ENCODE results near the gene RYR1. TPM values are rescaled to one million over a fixed set of nuclear protein-coding genes. Genes with fewer than 3 reads are reported as not detected.

RYR1 gene
- polyA plus RNA-seq (2011; rRNA removed) (not detected in 2 replicates), polyA minus RNA-seq (2011; rRNA and poly(A)+ RNA removed) (not detected in 2 replicates)

DNA sequence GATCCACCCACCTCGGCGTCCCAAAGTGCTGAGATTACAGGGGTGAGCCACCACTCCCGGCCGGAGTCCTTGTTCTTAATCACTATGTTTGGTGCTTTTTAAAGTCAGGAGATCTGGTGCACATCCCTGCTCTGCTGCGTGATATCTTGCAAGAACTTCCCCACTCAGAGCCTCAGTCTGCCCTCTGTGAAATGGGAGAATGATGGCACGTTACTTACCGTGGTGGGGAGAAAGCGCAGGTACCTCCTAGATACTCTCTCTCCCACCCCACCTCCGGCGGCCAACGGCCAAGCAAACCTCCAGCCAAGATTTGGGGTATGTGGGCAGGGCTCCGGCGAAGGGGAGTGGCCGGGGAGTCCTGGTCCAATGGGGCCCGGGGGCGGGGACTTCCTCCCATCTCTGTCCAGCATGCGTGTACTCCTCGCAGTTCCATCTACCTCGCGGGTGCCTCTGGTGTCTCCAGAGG lies at the start of gene RYR1:
TSS of gene RYR1 (plus strand) at position 424 of the 466 bp plus-strand sequence. CDS start 139 bp downstream, outside the sequence.
- Histone ChIP-seq H3K27me3 (ENCODE audit: control insufficient read depth, insufficient read depth, low read length) (peaks cover 8% of the 10 kb centered on the region), H3K27ac (ENCODE audit: low read depth, low read length) (no peak within 1 kb of the TSS), H3K9me3 (ENCODE audit: control insufficient read depth, insufficient read depth, low read length) (no peaks in the 10 kb centered on the region; the same call in 1 of the 2 replicates), H3K4me3 (ENCODE audit: low read depth, low read length) (no peak within 1 kb of the TSS)
- TF ChIP-seq, protein P1, sequence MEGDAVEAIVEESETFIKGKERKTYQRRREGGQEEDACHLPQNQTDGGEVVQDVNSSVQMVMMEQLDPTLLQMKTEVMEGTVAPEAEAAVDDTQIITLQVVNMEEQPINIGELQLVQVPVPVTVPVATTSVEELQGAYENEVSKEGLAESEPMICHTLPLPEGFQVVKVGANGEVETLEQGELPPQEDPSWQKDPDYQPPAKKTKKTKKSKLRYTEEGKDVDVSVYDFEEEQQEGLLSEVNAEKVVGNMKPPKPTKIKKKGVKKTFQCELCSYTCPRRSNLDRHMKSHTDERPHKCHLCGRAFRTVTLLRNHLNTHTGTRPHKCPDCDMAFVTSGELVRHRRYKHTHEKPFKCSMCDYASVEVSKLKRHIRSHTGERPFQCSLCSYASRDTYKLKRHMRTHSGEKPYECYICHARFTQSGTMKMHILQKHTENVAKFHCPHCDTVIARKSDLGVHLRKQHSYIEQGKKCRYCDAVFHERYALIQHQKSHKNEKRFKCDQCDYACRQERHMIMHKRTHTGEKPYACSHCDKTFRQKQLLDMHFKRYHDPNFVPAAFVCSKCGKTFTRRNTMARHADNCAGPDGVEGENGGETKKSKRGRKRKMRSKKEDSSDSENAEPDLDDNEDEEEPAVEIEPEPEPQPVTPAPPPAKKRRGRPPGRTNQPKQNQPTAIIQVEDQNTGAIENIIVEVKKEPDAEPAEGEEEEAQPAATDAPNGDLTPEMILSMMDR (IDR thresholded peaks at IDR 0.05; ENCODE audit: low read depth, low read length) = no peak
- POLR2A ChIA-PET = no interaction called here
- CTCF ChIA-PET = no interaction called here
- no peak for DNase-seq (ENCODE audit: low read depth, low spot score)

DNA sequence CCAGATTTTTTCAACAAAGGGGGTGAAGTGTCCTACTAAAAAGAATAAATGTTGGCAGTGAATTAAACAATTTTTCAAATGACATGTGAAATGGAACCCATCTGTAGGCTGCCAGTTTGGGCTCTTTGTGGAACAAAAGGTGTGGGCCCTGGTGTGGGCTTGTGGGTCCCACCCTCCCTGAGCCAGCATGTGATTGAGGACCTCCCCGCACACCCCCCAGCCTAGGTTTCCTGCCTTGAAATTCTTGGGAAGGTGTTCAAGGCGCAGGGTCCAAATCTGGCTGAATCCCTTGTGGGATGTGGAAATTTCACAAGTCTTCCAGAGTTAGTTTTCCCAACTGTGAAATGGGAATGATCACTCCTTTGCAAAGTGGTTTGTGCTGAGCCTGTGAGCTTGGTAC lies 49.7 kb upstream of the RYR1 start:
- no peak overlapping the region for H3K4me3 ChIP-seq (ENCODE audit: low read depth, low read length)
- ChIA-PET POLR2A (no interaction called here), CTCF (interaction anchor here (0.9 to 2.1 kb wide), 4 partner anchors 8 to 149 kb away, joined by 3 to 10 read pairs (median 7); partner anchors contain the start of gene PSMD8)
- no peaks in the 10 kb centered on the region for H3K27me3 ChIP-seq (ENCODE audit: control insufficient read depth, insufficient read depth, low read length)
- no peak overlapping the region for H3K27ac ChIP-seq (ENCODE audit: low read depth, low read length)
- H3K9me3 ChIP-seq (ENCODE audit: control insufficient read depth, insufficient read depth, low read length) = peaks cover 4% of the 10 kb centered on the region; the same call in 1 of the 2 replicates
- TF ChIP-seq, protein P1 (IDR thresholded peaks at IDR 0.05; ENCODE audit: low read depth, low read length) = no peak
- DNase-seq (ENCODE audit: low read depth, low spot score) = no peak

GRCh38 chr19:38384209-38385027 lies 49.1 kb upstream of the RYR1 start:
- CTCF ChIA-PET = interaction anchor here (0.9 to 2.1 kb wide), 6 partner anchors 8 to 242 kb away, joined by 3 to 10 read pairs (median 4); partner anchors contain the start of gene PSMD8

GRCh38 chr19:38385057-38385803 lies 48.3 kb upstream of the RYR1 start:
- POLR2A ChIA-PET = no interaction called here
- CTCF ChIA-PET = interaction anchor here (0.5 to 2.1 kb wide), 6 partner anchors 11 to 448 kb away, joined by 3 to 10 read pairs (median 3); partner anchors contain the start of gene PSMD8
- peak overlapping the region; percentile 21 for H3K27ac ChIP-seq (ENCODE audit: low read depth, low read length)
- no peak for DNase-seq (ENCODE audit: low read depth, low spot score)
- no peak overlapping the region for H3K4me3 ChIP-seq (ENCODE audit: low read depth, low read length)
- H3K27me3 ChIP-seq (ENCODE audit: control insufficient read depth, insufficient read depth, low read length) = no peaks in the 10 kb centered on the region
- peaks cover 4% of the 10 kb centered on the region; the same call in 1 of the 2 replicates for H3K9me3 ChIP-seq (ENCODE audit: control insufficient read depth, insufficient read depth, low read length)
- TF ChIP-seq, protein P1 (IDR thresholded peaks at IDR 0.05; ENCODE audit: low read depth, low read length) = no peak

More at GRCh38 chr19:38384209-38385027, 49.1 kb upstream of the RYR1 start:
- DNase-seq (ENCODE audit: low read depth, low spot score) = no peak
- Histone ChIP-seq H3K27me3 (ENCODE audit: control insufficient read depth, insufficient read depth, low read length) (no peaks in the 10 kb centered on the region), H3K27ac (ENCODE audit: low read depth, low read length) (peak overlapping the region; percentile 21), H3K4me3 (ENCODE audit: low read depth, low read length) (no peak overlapping the region), H3K9me3 (ENCODE audit: control insufficient read depth, insufficient read depth, low read length) (peaks cover 4% of the 10 kb centered on the region; the same call in 1 of the 2 replicates)
- TF ChIP-seq, protein P1 (IDR thresholded peaks at IDR 0.05; ENCODE audit: low read depth, low read length) = peak; percentile 57
- POLR2A ChIA-PET = no interaction called here
